NOMO-1 (cell line): ENCODE results near the gene ARID5A.

Source experiments
- DNase-seq, 2 experiments: peaks; one replicate each; lab custom pipeline; 2025; ENCODE audit not compliant: unreplicated experiment in 2 of 2; lab: John Stamatoyannopoulos, UW

Gene ARID5A

GRCh38 chr2:96594691-96595152 lies 58.2 kb downstream of the ARID5A start:
- no peak for DNase-seq

GRCh38 chr2:96596596-96596995 lies 60.0 kb downstream of the ARID5A start:
- no peak for DNase-seq

- DNase-seq = no peak
These were observed 63.4 kb downstream of the ARID5A start for GRCh38 chr2:96599941-96600340.

GRCh38 chr2:96601382-96602292 lies 65.1 kb downstream of the ARID5A start:
- no peak for DNase-seq
